Measurements from ENCODE around the gene ZSCAN1. TPM values are rescaled to one million over a fixed set of nuclear protein-coding genes. Genes with fewer than 3 reads are reported as not detected.

The ZSCAN1 gene
- total and polyA plus RNA-seq, 8 donors: 0.20 to 0.92 (median 0.44) TPM; not detected in 5

Other genes starting within 250 kb of the ZSCAN1 start
- 10 to 100 TPM; 17.7 to 84.4 (median 69.4) TPM for gene ZNF552, start 219.1 kb upstream of the ZSCAN1 start, total RNA-seq
- 10 to 100 TPM in 2 of 3 donors, 1 to 10 TPM in 1; 9.6 to 15.5 (median 11.8) TPM for gene ZNF552, start 219.1 kb upstream of the ZSCAN1 start, polyA plus RNA-seq
- gene ZNF587B, start 203.7 kb upstream of the ZSCAN1 start, total RNA-seq: 10 to 100 TPM in 4 of 5 donors, not detected in 1; 10.4 to 60.6 (median 18.4) TPM
- 1 to 10 TPM; 3.0 to 5.2 (median 3.4) TPM for gene ZNF587B, start 203.7 kb upstream of the ZSCAN1 start, polyA plus RNA-seq
- gene ZNF587, start 184.2 kb upstream of the ZSCAN1 start, total RNA-seq: 10 to 100 TPM; 18.0 to 52.7 (median 26.4) TPM
- gene ZNF587, start 184.2 kb upstream of the ZSCAN1 start, polyA plus RNA-seq: 10 to 100 TPM in 1 of 3 donors, 1 to 10 TPM in 2; 2.7 to 14.5 (median 4.4) TPM
- gene ZNF814, start 145.0 kb upstream of the ZSCAN1 start, total RNA-seq: 10 to 100 TPM in 3 of 5 donors, 1 to 10 TPM in 1, under 1 TPM in 1; 0.45 to 31.0 (median 10.3) TPM
- gene ZNF814, start 145.0 kb upstream of the ZSCAN1 start, polyA plus RNA-seq: 1 to 10 TPM; 1.5 to 6.2 (median 3.8) TPM
- 10 to 100 TPM; 18.3 to 38.8 (median 28.1) TPM for gene ZNF417, start 117.4 kb upstream of the ZSCAN1 start, total RNA-seq
- 1 to 10 TPM; 1.2 to 3.4 (median 1.5) TPM for gene ZNF417, start 117.4 kb upstream of the ZSCAN1 start, polyA plus RNA-seq
- gene ZNF418, start 98.6 kb upstream of the ZSCAN1 start, total RNA-seq: 10 to 100 TPM in 4 of 5 donors, not detected in 1; 12.5 to 55.4 (median 32.7) TPM
- 1 to 10 TPM; 1.1 to 4.5 (median 3.2) TPM for gene ZNF418, start 98.6 kb upstream of the ZSCAN1 start, polyA plus RNA-seq
- 10 to 100 TPM in 1 of 5 donors, 1 to 10 TPM in 1, under 1 TPM in 1, not detected in 2; 0.89 to 15.4 (median 2.5) TPM for gene ZNF256, start 86.3 kb upstream of the ZSCAN1 start, total RNA-seq
- 1 to 10 TPM; 1.4 to 3.5 (median 1.8) TPM for gene ZNF256, start 86.3 kb upstream of the ZSCAN1 start, polyA plus RNA-seq
- not detected for gene C19orf18, start 59.5 kb upstream of the ZSCAN1 start, total RNA-seq
- gene C19orf18, start 59.5 kb upstream of the ZSCAN1 start, polyA plus RNA-seq: 1 to 10 TPM; 2.1 to 4.0 (median 3.2) TPM
- gene ZNF606, start 31.2 kb upstream of the ZSCAN1 start, total RNA-seq: 10 to 100 TPM in 3 of 5 donors, 1 to 10 TPM in 2; 5.8 to 35.2 (median 18.0) TPM
- 1 to 10 TPM; 1.2 to 6.3 (median 5.2) TPM for gene ZNF606, start 31.2 kb upstream of the ZSCAN1 start, polyA plus RNA-seq
- gene ZNF135, start 25.3 kb downstream of the ZSCAN1 start, total RNA-seq: 10 to 100 TPM in 1 of 5 donors, 1 to 10 TPM in 3, not detected in 1; 3.5 to 16.3 (median 7.6) TPM
- gene ZNF135, start 25.3 kb downstream of the ZSCAN1 start, polyA plus RNA-seq: 1 to 10 TPM; 1.6 to 4.9 (median 2.7) TPM
- 100 to 1,000 TPM in 1 of 5 donors, 10 to 100 TPM in 4; 27.0 to 327 (median 60.6) TPM for gene ZSCAN18, start 64.2 kb downstream of the ZSCAN1 start, total RNA-seq
- gene ZSCAN18, start 64.2 kb downstream of the ZSCAN1 start, polyA plus RNA-seq: 10 to 100 TPM; 15.5 to 50.3 (median 35.4) TPM
- 10 to 100 TPM in 1 of 5 donors, 1 to 10 TPM in 3, under 1 TPM in 1; 0.58 to 18.2 (median 4.9) TPM for gene ZNF329, start 116.8 kb downstream of the ZSCAN1 start, total RNA-seq
- 1 to 10 TPM; 3.3 to 3.9 (median 3.4) TPM for gene ZNF329, start 116.8 kb downstream of the ZSCAN1 start, polyA plus RNA-seq
- gene ZNF274, start 149.0 kb downstream of the ZSCAN1 start, total RNA-seq: 10 to 100 TPM in 4 of 5 donors, 1 to 10 TPM in 1; 6.2 to 46.9 (median 28.6) TPM
- gene ZNF274, start 149.0 kb downstream of the ZSCAN1 start, polyA plus RNA-seq: 10 to 100 TPM in 2 of 3 donors, 1 to 10 TPM in 1; 5.9 to 16.1 (median 12.2) TPM
- gene ZNF544, start 194.9 kb downstream of the ZSCAN1 start, total RNA-seq: 10 to 100 TPM in 4 of 5 donors, 1 to 10 TPM in 1; 9.6 to 60.7 (median 34.8) TPM
- 10 to 100 TPM in 2 of 3 donors, 1 to 10 TPM in 1; 9.5 to 17.7 (median 17.0) TPM for gene ZNF544, start 194.9 kb downstream of the ZSCAN1 start, polyA plus RNA-seq
- 1 to 10 TPM; 1.4 to 9.0 (median 4.9) TPM for gene ZNF8, start 244.9 kb downstream of the ZSCAN1 start, total RNA-seq
- 1 to 10 TPM in 1 of 3 donors, under 1 TPM in 2; 0.81 to 1.1 (median 0.95) TPM for gene ZNF8, start 244.9 kb downstream of the ZSCAN1 start, polyA plus RNA-seq